AG20443 (cell line): Measurements from ENCODE around the gene IRF7.

ENCODE experiments used
- DNase-seq: peaks from one replicate; pipeline ENCODE4 v3.0.0; 2012; ENCODE audit warnings: low spot score, mixed read lengths

Gene IRF7

DNA sequence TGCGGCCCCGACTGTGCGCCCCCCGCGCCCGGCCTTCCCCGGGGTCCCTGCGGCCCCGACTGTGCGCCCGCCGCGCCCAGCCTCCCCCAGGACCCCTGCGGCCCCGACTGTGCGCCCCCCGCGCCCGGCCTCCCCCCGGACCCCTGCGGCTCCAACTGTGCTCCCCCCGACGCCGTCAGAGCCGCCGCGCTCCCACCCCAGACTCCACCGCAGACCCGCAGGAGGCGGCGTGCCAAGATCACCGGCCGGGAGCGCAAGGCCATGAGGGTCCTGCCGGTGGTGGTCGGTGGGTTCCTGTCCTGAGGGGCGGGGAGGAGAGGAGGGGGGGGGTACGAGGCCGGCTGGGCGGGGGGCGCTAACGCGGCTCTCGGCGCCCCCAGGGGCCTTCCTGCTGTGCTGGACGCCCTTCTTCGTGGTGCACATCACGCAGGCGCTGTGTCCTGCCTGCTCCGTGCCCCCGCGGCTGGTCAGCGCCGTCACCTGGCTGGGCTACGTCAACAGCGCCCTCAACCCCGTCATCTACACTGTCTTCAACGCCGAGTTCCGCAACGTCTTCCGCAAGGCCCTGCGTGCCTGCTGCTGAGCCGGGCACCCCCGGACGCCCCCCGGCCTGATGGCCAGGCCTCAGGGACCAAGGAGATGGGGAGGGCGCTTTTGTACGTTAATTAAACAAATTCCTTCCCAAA lies 24.4 kb upstream of the IRF7 start:
- no peak for DNase-seq

DNA sequence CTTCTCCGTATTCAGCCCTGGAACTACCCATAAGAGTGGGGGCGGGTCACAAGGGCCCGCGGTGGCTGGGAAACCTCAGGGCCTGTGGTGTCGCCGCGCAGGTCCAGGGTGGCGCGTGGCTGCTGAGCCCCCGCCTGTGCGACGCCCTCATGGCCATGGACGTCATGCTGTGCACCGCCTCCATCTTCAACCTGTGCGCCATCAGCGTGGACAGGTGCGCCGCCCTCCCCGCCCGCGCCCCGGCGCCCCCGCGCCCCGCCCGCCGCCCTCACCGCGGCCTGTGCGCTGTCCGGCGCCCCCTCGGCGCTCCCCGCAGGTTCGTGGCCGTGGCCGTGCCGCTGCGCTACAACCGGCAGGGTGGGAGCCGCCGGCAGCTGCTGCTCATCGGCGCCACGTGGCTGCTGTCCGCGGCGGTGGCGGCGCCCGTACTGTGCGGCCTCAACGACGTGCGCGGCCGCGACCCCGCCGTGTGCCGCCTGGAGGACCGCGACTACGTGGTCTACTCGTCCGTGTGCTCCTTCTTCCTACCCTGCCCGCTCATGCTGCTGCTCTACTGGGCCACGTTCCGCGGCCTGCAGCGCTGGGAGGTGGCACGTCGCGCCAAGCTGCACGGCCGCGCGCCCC lies 23.7 kb upstream of the IRF7 start:
- DNase-seq = peak; percentile 39

- no peak for DNase-seq
Measured at GRCh38 chr11:638631-639331, 23.0 kb upstream of the IRF7 start.

GRCh38 chr11:637593-638521 lies 22.1 kb upstream of the IRF7 start:
- no peak for DNase-seq

DNA sequence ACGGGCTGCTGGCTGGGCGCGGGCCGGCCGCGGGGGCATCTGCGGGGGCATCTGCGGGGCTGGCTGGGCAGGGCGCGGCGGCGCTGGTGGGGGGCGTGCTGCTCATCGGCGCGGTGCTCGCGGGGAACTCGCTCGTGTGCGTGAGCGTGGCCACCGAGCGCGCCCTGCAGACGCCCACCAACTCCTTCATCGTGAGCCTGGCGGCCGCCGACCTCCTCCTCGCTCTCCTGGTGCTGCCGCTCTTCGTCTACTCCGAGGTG lies 21.5 kb upstream of the IRF7 start:
- no peak for DNase-seq

GRCh38 chr11:636511-637332 lies 21.0 kb upstream of the IRF7 start, which contains the start of gene DRD4:
TSS of gene DRD4 (plus strand) at chr11:637269. CDS start at chr11:637305, 36 bp downstream.
- DNase-seq = peak; percentile 84

DNA sequence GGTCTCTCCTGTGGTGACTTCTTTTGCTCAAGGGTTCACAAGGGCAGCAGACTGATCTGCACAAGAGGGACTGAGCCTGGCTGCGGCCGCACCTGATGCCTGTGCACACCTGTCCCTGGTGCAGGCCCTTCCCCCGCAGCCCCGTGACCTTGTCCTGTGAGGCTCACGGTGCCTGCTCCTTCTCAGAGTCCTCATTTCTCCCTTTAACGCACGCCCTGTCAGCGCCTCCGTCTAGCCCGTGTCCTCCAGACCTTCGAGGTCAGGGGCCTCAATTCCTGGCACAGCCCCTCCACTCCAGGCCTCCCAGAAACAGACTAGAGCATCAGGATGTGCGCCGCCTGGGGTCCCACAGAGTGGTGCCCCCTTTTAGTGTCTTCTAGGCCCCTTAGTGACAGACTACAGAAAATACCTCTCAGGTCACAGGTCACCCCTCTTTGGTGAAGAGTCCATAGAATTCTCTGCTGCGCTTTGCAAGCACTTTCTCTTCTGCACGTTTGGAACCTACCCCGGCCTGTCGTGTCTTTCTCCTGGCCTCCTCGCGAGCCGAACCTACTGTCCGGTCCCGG lies 20.3 kb upstream of the IRF7 start:
- no peak for DNase-seq

- DNase-seq = no peak
Measured at GRCh38 chr11:630871-631270, 15.1 kb upstream of the IRF7 start.

GRCh38 chr11:629237-629583 lies 13.5 kb upstream of the IRF7 start:
- no peak for DNase-seq

DNA sequence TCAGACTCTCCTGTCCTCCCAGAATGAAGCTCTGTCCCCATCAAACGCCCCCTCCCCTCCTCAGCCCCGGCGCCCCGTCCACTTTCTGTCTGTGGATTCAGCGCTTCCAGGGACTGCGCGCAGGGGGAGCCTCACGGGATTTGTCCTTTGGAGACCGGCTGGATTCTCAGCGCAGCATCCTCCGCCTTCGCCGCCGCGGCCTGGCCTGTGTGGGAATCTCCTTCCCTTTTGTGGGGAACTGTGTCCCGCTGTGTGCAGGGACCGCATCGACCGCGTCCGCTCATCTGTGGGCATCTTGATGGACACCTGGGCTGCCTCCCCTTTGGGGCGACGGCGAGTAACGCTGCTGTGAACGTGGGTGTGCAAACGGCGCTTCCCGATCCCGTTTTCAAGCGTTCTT lies 12.3 kb upstream of the IRF7 start:
- no peak for DNase-seq

GRCh38 chr11:627308-627576 lies 11.5 kb upstream of the IRF7 start:
- no peak for DNase-seq

DNA sequence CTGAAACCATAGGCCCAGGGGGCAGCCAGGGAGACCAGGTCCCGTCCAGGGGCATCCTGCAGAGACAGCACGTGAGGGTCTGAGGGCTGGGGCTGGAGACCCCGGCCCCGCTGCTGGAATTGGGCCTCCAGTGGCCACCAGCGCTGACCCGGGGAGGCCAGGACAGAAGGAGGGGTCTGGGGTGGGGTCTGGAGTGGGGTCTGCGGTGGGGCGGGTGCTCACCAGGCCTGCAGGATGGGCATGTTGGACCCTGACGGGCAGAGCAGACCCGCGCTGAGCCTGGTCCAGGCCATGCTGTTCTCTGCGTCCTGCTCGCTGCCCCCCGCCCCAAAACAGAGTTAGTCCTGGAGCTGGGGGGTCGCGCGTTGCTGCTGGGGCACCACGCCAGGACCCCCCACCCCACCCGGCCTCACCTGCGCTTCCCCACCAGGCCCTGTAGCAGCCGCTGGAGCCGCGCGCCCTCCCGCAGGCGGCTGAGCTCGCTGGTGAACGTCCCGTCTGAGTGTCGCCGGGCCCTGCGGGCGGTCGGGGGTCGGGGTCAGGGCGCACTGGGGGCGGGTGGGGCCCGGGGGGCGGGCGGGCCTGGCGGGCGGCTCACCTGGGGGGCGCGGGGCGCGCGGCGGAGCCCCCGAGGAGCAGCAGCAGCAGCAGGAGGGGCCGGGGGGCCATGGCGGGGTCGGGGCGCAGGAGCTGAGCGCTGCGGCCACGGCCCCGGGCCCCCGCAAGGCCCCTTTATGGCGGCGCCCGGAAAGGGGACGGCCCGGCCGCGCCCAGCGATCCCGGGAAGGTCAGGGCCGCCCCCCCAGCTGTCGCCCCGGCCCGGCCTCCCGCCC lies 10.9 kb upstream of the IRF7 start, which contains the start of gene SCT:
TSS of gene SCT (minus strand) at position 707 of the 833 bp plus-strand sequence. CDS start at position 669, 38 bp downstream.
- DNase-seq = no peak

GRCh38 chr11:625636-626268 lies 10.0 kb upstream of the IRF7 start:
- no peak for DNase-seq

GRCh38 chr11:624705-625635 lies 9.2 kb upstream of the IRF7 start, which contains the start of gene CDHR5:
TSS of gene CDHR5 (minus strand) at chr11:624955. CDS start at chr11:624902, 53 bp downstream.
- no peak for DNase-seq

GRCh38 chr11:623999-624704 lies 8.4 kb upstream of the IRF7 start:
- peak; percentile 64 for DNase-seq

DNA sequence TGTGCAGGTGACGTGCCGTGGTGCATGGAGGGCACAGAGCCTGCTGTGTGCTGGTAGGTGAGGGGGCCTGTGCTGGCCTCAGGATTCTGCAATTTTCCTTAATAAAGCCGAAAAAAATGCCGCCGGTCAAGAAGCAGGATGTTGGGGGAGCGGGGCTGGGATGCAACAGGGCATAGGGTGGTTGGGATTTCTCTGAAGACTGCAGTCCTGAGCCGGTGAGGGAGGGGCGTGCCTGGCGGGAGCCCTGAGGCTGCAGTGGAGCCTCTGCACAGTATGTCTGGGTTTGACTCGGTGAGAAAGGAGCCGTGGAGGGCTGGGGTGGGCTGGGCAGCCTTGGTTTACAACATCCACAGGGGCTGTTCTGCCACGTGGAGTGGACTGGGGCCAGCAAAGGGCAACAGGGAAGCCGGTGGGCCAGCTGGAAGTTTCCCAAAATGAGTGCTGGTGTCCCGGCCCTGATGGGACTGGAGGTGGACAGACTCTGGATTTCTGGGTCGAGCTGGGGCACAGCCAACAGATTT lies 7.7 kb upstream of the IRF7 start:
- DNase-seq = no peak

GRCh38 chr11:621838-622237 lies 6.1 kb upstream of the IRF7 start:
- no peak for DNase-seq
